SIG-M5 treated with dmso at 0.1 percent for 504 hours (cell line): ENCODE data around the gene PPOX.

Experiments used
- DNase-seq: peaks from one replicate; lab custom pipeline; 2025; ENCODE audit not compliant: unreplicated experiment; lab: John Stamatoyannopoulos, UW

PPOX gene

DNA sequence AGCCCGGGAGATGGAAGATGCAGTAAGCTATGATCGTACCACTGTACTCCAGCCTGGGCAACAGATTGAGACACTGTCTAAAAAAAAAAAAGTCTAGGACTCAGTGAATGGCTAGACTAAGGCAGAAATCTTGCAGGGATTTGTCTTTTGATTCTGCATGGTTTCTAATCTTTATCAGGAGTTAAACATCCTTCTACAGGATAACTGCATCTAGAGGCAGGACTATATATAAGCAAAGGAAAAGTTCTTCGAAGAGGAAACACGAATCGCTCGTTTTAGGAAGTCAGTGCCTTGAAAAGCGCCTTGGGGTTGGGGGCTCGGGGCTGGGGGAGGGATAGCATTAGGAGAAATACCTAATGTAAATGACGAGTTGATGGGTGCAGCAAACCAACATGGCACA is 13.1 kb upstream of the PPOX start:
- DNase-seq, result no peak

DNA sequence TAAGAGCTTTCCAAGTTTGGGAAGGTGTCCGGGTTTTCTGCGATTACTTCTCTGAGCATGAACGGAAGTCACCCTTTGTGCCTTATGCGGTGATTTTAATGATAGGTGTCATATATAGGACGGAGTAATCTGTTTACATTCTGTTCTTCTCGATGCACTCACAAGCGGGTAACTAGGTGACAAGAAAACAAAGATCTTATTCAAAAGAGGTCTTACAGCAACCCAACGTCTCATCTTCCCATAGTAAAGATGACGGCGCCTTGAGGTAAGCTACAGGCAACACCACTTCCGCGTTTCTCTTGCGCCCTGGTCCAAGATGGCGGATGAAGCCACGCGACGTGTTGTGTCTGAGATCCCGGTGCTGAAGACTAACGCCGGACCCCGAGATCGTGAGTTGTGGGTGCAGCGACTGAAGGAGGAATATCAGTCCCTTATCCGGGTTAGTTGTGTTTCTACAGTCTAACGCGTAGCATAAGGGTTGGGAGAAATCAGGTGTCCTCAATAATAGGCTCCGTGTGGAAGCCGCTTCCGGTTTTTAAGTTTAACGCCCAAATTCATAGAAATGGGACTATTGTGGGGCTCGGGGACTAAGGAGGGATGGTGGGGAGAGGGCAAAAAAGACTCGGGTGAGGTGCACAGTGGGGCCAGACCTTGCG is 12.4 kb upstream of the PPOX start, which contains the start of gene UFC1:
Gene UFC1 (plus strand): TSS at position 297 of the 656 bp plus-strand sequence. CDS start 20 bp downstream, at position 317.
- peak; percentile 97 for DNase-seq

DNA sequence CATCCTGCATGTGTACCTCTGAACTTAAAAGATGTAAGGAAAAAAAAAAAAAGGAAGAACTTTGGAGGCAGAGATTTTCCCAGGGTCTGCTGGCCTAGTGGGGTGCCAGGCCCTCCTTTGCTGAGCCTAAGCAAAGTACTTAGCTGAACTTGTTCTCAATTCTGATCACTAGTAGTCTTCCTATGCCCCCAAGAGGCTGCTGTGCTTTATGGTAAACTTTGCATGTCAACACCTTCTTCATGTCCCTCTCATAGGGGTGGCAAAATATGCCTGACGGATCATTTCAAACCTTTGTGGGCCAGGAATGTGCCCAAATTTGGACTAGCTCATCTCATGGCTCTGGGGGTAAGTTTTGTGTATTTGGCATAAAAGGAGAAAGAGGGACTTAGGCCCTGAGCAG is 8.4 kb upstream of the PPOX start:
- no peak for DNase-seq

DNA sequence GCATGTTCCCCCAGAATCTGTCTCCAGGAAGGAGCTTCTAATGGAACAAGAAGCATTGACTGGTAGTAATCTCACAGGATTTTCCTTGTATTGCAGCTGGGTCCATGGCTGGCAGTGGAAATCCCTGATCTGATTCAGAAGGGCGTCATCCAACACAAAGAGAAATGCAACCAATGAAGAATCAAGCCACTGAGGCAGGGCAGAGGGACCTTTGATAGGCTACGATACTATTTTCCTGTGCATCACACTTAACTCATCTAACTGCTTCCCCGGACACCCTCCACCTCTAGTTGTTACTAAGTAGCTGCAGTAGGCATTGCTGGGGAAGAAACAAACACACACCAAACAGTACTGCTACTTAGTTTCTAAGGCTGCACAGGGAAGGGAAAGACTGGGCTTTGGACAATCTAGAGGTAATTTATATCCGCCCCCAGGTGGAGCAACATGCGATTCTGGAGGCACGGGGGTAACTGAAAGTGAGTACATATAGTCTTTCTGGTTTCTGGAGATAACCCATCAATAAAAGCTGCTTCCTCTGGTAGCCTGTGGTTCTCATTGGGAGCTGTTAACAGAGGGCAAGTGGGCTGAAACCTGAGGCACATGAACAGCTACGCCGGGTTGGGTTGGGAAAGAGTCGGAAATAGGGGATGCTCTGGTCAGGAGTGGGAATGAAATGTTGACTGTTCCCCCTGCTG is 7.8 kb upstream of the PPOX start:
- no peak for DNase-seq

DNA sequence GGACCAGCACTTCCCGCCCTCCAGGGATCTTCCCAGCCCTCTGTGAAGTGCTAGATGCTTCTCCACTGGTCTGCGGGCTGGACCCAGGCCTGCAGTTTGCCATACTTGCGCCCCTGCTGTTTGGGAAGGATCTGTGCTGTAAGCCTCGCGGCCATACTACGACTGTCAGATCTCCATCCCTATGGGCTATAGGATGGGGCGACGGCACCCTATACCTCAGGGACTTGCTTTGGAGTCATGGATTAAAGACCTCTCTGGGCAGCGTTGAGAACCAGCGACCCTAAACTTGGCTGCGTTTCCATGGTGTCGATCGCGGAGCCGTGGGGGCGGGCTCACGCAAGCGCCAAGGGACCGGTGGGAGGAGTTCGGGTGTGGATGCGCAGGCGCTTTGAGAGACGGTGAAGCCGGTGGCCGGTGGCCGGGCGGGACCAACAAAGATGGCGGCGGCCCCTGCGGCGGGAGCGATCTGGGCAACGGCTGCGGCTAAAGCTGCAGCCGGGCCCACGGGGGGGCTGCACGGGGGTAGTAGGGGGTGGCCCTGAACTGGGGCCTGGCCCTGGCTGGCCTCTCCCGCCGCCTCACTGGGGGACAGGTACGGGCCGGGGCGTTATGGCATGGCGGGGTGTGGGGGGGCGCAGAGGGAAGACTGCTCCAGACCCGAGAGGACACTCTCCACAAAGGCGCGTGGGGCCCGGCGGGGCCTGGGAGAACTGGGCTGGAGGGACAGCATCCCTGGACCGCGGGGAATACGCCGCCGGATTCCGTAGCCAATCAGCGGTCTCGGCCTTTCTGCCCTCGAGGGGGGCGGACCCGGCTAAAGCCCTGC is 6.9 kb upstream of the PPOX start, which contains the start of gene USP21:
Gene USP21 (plus strand): TSS at position 414 of the 826 bp plus-strand sequence. CDS start 1,141 bp downstream, outside the sequence.
- DNase-seq, result peak; percentile 95

DNA sequence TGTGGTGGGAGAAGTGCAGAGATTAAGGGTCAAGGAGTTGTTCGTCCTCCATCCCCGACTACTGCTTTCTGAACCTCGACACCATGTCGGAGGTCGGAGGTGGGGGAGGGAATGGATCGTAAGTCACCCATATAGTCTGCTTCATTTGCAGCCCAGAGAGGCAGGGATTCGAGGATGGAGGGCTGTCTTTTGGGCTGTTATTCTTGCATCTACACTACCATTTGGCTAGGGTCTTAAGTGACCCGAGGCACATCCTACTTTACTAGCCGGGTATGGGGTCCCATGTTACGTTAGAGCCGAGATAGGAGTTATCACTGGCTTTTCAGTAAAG is 6.3 kb upstream of the PPOX start:
- peak; percentile 53 for DNase-seq

DNA sequence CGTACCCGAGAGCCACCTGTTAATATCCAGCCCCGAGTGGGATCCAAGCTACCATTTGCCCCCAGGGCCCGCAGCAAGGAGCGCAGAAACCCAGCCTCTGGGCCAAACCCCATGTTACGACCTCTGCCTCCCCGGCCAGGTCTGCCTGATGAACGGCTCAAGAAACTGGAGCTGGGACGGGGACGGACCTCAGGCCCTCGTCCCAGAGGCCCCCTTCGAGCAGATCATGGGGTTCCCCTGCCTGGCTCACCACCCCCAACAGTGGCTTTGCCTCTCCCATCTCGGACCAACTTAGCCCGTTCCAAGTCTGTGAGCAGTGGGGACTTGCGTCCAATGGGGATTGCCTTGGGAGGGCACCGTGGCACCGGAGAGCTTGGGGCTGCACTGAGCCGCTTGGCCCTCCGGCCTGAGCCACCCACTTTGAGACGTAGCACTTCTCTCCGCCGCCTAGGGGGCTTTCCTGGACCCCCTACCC is 5.5 kb upstream of the PPOX start:
- no peak for DNase-seq

DNA sequence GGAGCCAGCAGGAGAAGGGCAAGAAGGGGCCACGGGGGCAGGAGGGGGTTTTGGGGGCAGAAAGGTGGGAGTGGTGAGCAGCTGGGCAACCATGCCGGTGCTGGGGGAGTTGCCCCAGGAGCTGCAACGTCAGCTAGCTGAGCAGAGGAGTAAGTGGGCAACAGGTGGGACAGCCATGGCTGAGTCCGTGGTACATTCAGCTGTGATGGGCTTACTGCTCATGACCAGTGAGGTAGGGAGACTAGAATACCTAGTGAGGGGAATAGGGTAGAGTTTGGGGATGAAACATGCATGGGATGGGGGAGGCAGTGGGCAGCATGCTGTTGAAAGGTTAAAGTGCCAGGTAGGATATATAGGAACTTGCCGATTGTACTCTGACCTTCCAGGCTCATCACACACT is 4.6 kb upstream of the PPOX start:
- DNase-seq, result no peak

DNA sequence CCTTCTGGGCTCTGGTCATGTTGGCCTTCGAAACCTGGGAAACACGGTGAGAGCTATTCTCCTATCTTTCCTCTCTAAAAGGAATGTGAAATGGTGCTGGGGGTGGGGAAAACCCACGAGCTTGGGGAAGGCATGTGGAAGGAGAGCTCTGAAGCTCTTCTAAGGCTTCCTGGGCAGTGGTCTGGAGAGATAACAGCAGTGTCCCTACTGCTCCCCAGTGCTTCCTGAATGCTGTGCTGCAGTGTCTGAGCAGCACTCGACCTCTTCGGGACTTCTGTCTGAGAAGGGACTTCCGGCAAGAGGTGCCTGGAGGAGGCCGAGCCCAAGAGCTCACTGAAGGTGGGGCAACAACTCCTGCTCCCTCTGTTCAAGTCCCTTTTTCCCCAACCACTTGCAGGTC is 4.2 kb upstream of the PPOX start:
- DNase-seq, result no peak

DNA sequence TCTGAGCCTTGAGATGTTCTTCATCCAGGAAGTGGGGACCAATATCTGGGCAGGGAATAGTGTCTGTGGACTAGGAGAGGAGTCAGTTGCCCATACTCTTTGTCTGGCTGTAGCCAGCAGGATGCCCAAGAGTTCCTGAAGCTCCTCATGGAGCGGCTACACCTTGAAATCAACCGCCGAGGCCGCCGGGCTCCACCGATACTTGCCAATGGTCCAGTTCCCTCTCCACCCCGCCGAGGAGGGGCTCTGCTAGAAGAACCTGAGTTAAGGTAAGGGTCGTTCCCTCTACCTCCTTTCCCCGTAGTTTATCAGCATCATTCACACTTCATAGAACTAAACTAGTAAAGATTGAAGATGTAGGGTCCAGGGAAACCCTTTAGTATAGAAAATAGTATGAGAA is 3.4 kb upstream of the PPOX start:
- DNase-seq, result no peak

DNA sequence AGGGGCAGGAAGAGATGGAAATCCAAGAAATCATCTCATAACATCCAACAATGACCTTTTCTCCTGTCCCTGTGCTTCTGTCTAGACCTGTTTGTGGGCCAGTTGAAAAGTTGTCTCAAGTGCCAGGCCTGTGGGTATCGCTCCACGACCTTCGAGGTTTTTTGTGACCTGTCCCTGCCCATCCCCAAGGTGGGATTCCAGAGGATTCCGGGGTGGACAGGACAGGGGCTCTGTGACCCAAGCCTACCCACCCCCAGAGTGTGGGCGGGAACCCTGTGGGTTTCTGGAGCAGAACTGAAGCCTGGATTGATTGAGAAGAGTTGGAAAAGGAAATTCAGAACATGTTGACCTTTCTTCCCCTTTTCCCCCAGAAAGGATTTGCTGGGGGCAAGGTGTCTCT is 2.4 kb upstream of the PPOX start:
- DNase-seq, result no peak

DNA sequence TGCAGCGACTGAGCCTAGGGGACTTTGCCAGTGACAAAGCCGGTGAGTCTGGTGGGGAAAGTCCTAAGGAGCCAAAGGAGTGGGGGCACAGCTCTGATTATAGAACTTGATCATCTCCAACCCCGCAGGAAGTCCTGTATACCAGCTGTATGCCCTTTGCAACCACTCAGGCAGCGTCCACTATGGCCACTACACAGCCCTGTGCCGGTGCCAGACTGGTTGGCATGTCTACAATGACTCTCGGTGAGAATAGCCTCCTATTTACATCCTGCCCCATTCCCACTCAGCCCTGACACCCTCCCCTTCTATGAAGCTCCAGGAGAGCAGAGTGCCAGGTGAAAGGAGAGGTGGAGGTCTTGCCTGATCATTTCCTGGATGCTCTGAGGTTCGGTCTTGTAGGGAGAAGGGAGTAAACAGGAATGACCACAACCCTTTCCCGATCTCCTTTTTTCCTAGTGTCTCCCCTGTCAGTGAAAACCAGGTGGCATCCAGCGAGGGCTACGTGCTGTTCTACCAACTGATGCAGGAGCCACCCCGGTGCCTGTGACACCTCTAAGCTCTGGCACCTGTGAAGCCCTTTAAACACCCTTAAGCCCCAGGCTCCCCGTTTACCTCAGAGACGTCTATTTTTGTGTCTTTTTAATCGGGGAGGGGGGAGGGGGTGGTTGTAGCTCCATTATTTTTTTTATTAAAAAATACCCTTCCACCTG is 1.2 kb upstream of the PPOX start:
- no peak for DNase-seq

DNA sequence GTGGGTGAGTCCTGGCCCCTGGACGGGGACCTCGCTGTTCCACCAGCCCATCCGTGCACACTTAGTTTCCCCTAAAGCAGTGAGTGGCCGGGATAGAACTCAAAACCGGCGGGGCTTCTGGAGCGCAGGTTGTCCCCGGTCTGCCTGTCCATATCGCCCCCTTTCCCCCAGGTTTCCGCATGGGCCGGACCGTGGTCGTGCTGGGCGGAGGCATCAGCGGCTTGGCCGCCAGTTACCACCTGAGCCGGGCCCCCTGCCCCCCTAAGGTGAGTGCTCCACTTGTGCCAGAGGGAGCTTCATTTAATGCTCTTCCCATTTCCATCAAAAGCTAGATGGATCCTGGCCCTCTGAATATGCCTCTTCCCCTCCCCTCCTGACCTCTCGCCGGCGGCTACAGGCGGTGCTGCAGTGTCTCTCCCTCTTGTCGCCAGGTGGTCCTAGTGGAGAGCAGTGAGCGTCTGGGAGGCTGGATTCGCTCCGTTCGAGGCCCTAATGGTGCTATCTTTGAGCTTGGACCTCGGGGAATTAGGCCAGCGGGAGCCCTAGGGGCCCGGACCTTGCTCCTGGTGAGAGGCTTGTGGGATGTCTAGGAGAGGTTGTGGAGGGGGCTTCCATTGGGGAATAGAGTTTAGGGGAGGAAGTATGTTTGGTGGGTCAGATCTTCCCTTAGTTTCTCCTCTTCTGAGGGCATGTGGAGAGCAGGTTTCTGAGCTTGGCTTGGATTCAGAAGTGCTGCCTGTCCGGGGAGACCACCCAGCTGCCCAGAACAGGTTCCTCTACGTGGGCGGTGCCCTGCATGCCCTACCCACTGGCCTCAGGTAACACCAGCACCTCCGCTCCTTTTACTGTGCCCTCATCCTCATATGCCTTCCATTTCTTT is 683 bp downstream of the PPOX start:
- DNase-seq, result no peak

DNA sequence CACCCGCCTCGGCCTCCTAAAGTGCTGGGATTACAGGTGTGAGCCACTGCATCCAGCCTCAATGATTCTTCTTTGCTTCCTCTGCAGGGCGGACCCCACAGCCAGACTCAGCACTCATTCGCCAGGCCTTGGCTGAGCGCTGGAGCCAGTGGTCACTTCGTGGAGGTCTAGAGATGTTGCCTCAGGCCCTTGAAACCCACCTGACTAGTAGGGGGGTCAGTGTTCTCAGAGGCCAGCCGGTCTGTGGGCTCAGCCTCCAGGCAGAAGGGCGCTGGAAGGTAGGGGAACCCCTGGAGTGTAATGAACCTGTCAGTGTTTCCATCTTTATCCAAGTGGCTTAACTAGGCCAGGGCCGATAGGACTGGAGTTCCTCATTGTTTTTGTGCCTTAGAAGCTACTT is 2.7 kb downstream of the PPOX start:
- DNase-seq, result no peak

DNA sequence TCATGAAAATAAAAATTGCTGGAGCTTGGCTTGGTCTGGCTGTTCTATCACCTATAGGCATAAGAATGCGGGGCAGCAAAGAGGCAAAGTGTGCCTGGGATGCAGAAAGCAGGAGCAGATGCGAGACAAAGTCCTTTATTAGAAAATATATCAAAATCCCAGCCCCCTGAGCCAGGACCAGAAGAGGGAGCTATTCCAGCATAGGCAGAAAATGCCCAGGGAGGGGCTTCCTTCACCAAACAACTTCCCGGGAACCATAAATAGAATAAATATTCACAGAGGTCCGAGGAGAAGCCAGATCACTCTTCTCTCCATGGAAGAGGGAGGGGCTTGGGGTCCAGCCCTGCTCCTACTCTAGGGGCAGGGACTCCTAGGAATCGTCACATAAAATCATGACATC is 5.0 kb downstream of the PPOX start:
- DNase-seq, result no peak

DNA sequence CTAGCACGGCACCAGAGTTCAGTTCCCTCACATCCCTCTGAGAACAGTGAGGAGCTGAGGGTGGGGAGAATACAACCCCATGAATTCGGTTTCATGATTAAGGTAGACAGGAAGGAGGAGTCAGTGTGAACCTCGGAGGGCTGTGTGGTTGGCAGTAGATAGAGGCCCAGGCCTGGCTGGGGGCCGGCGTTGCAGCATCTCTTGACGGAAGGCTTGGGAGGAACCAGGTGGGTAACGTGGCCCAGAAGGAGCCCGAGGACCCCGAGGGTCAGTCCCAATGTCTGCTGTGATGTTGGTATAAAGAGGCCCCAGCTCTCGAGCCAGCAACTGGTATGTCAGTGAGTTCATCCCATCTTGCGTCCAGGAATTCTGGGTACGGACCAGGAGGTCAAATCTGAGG is 5.5 kb downstream of the PPOX start:
- no peak for DNase-seq

DNA sequence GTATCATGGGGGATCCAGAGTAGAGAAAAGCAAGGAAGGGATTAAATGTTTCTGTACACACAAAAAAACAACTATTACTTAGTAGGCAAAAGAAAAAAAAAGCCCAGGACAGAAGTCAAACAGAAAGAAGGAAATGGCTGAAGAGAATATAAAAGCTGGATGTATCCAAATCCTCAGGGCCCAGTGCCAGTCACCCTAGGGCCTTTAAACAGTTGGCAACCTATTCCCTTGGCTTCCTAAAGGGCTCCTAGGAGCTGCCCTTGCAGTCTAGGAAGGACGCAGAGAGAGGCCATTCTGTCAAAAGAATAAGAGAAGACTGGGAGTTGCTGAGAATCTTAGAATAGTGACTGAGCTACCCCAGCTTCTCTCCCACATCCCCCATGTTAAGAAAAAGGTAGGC is 6.1 kb downstream of the PPOX start:
- no peak for DNase-seq

DNA sequence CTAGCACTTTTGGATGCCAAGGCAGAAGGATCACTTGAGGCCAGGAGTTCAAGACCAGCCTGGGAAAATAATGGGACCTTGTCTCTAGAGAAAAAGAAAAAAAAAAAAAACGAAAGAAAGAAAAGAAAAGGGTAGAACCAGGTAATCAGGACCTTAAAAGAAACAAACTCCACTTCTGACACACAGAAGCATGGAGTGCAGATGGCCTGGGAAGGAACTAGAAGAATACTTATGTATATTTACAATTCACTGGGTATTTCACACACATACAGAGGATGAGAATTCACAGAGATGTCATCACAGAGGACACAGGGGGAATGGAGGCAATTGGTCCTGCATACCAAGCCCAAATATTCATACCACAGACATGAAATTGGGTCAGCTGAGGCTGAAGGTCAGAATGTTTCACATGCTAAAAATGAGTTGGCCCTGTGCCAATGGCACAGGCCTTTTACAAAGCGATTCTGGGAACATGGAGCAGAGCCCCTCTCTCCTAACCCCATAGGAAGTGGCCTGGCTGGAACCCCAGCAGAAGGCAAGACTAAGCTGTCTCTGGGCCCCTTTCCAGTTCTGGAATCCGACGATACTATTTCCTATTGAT is 6.7 kb downstream of the PPOX start:
- no peak for DNase-seq

DNA sequence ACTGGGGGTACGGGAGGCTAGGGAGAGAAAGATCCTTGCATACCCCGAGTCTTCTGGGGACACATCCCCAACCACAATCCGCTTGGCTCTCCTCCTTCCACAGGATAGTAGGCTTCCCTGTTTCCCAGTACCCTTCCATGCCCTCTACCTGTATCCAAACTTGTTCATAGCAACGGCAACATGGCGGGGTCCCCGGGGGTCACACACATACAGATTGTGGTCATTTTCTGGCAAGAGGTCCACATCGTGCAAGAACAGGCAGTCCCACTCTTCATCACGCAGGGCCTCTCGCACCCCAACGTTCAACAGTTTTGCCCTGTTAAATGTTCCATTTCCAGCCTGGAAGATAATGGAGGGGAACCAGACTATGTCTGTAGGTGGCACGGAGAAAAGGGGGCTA is 7.5 kb downstream of the PPOX start:
- no peak for DNase-seq

DNA sequence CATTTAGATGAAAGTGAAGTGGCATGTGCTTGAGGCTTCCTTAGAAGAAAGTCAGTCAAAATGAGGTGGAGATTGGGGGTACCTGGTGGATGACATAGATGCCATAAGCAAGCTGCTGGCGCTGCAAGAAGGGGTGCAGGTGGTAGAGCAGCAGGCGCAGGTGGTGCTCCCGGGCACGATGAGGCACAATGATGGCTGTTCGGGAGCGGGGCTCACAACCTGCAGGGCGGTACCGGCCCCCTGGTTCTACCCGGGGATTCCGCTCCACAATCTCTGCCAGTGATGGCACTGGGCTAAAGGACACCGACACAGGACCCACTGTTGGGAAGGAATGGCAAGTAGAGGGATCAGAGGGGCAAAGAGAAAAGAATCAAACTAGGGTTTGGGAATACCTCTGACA is 8.7 kb downstream of the PPOX start:
- DNase-seq, result no peak
